Transverse colon (tissue), 4 donors: ENCODE measurements around the gene ZFAND3. TPM values are rescaled to one million over a fixed set of nuclear protein-coding genes. Genes with fewer than 3 reads are reported as not detected.

Experiments
- DNase-seq: peaks from one replicate; pipeline ENCODE4 v3.0.0-alpha.2; 2019
- H3K27ac ChIP-seq, 4 donors: fragments of 200-600 bp; sonication (generic); 2 replicates each; pipeline ENCODE4 v1.5.1; 2016 to 2018; ENCODE audit warnings: inconsistent platforms in 4 of 4
- H3K27me3 ChIP-seq: fragments of 200-600 bp; sonication (generic); 2 replicates; pipeline ENCODE4 v1.5.1; 2017; ENCODE audit warnings: inconsistent platforms
- H3K36me3 ChIP-seq, 4 donors: fragments of 200-600 bp; sonication (generic); 2 replicates each; pipeline ENCODE4 v1.5.1; 2017 to 2019; ENCODE audit warnings: inconsistent platforms in 4 of 4
- H3K4me1 ChIP-seq, 4 donors: fragments of 200-600 bp; sonication (generic); 2 replicates each; pipeline ENCODE4 v1.5.1; 2017 to 2020; ENCODE audit warnings: inconsistent platforms in 4 of 4
- H3K4me3 ChIP-seq, 4 donors: fragments of 200-600 bp; sonication (generic); 1 replicate in 1 of 4; 2 replicates in 3 of 4; pipeline versions ENCODE4 v1.5.1 to v1.6.1; 2017 to 2019; ENCODE audit warnings: inconsistent platforms in 4 of 4
- H3K9me3 ChIP-seq, 2 donors: fragments of 200-600 bp; sonication (generic); 2 replicates each; pipeline ENCODE4 v1.5.1; 2017 to 2019; ENCODE audit warnings: inconsistent platforms in 2 of 2
- EP300 ChIP-seq: sonication (generic); formaldehyde crosslinking; IDR thresholded peaks from one replicate; pipeline ENCODE4 v1.6.1; 2017; ENCODE audit warnings: antibody characterized with exemption, low read depth
- POLR2A ChIP-seq: fragments of 450-650 bp; IDR thresholded peaks from one replicate; pipeline ENCODE4 v1.6.1; 2016; ENCODE audit warnings: antibody characterized with exemption, mild to moderate bottlenecking, moderate library complexity
- POLR2AphosphoS5 ChIP-seq, 3 donors: sonication (generic); formaldehyde crosslinking; IDR thresholded peaks; one replicate each; pipeline ENCODE4 v1.6.1; 2016; ENCODE audit warnings: antibody characterized with exemption in 3 of 3
- WGBS, 2 donors: methylation state at CpG; one replicate each; pipeline ENCODE4 v1.1.5; 2018; ENCODE audit warnings: low coverage in 1 of 2; 5-methylcytosine and 5-hydroxymethylcytosine counted together
- in situ Hi-C, 4 donors: fragments of 200-750 bp; cut with MboI; loops; one replicate each; pipeline versions ENCODE4 v1.15.0 to v1.15.1; 2017; ENCODE audit warnings: low sequenced_read_pairs in 3 of 4, low pct_ligation_motif_present in 1 of 4, low pct_unique_long_range_greater_than_20kb in 1 of 4
- intact Hi-C: fragments of 100-400 bp; cut with DNase I; formaldehyde crosslinking; loops from one replicate; pipeline ENCODE4 v1.15.1; 2023; ENCODE audit warnings: low total_unique reads
- total RNA-seq, 4 donors: library from RNA; depleted of rRNA; stranded (reverse); fragments of >200 nt; gene quantifications; one replicate each; pipeline ENCODE4 v1.1.0, GENCODE V29; 2016
- TF ChIP-seq, protein P1 (sequence below), 5 experiments: fragments of 200-600 bp in 3 of 5; fragments of 450-650 bp in 2 of 5; sonication (generic) in 3 of 5; IDR thresholded peaks; 1 replicate in 2 of 5; 2 replicates in 3 of 5; pipeline ENCODE4 v1.5.1; 2016 to 2017; ENCODE audit warnings: antibody characterized with exemption in 5 of 5, inconsistent platforms in 3 of 5, mild to moderate bottlenecking in 2 of 5, moderate library complexity in 1 of 5

Gene ZFAND3
- total RNA-seq, 4 donors from 2014 or later = 20.5 to 83.4 (median 36.5) TPM

DNA sequence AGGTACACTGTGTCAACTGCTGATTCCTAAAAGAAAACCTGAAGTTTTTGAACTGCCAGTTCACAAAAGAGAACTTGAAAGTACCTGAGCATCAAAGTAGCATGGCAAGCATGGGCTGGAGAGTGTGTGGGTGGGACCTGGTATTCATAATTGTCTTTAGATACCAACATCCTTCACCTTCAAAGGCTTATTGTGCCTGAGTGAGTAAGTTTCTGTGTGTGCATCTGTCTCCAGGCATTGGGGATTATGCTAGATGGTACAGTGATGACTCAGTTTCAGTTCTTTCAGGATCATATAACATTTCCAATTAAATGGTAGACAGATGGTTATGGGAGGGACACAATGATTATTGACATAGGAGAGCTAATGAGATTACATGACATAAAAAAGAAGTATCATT is 238.5 kb downstream of the ZFAND3 start:
- TF ChIP-seq, protein P1, sequence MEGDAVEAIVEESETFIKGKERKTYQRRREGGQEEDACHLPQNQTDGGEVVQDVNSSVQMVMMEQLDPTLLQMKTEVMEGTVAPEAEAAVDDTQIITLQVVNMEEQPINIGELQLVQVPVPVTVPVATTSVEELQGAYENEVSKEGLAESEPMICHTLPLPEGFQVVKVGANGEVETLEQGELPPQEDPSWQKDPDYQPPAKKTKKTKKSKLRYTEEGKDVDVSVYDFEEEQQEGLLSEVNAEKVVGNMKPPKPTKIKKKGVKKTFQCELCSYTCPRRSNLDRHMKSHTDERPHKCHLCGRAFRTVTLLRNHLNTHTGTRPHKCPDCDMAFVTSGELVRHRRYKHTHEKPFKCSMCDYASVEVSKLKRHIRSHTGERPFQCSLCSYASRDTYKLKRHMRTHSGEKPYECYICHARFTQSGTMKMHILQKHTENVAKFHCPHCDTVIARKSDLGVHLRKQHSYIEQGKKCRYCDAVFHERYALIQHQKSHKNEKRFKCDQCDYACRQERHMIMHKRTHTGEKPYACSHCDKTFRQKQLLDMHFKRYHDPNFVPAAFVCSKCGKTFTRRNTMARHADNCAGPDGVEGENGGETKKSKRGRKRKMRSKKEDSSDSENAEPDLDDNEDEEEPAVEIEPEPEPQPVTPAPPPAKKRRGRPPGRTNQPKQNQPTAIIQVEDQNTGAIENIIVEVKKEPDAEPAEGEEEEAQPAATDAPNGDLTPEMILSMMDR (IDR thresholded peaks at IDR 0.05) = no peak
- no peak for TF ChIP-seq EP300
- no peak for TF ChIP-seq POLR2A
- no peak for TF ChIP-seq POLR2AphosphoS5 (IDR thresholded peaks at IDR 0.05)
- H3K36me3 ChIP-seq = peaks cover 0 to 15% (median 6%) of the 10 kb centered on the region in 4 donors
- H3K4me1 ChIP-seq = peaks cover 0 to 14% (median 0%) of the 10 kb centered on the region in 4 donors
- in situ Hi-C loops = no loop called here
- H3K9me3 ChIP-seq = no peaks in the 10 kb centered on the region
- H3K27me3 ChIP-seq = no peaks in the 10 kb centered on the region
- no peak overlapping the region for H3K4me3 ChIP-seq
- DNase-seq = no peak
- H3K27ac ChIP-seq = no peak overlapping the region
- intact Hi-C loops = no loop called here

DNA sequence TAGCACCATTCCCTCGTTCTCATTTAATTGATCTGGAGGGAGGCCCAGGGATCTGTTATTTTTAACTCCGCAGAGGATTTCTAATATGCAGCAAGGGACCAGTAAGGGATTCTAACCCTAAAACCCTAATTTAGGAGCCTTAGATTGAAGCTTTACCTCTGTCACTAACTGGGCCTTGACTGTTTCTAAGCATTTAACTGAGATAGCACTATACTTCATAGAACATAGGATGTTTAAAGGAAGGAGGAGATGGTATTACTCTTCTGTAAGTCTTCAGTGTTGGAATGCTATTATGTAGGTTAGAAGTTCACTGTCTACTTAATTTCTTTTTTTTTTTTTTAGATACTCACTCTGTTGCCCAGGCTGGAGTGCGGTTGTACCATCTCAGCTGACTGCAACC is 242.5 kb downstream of the ZFAND3 start:
- no peaks in the 10 kb centered on the region for H3K27me3 ChIP-seq
- H3K4me1 ChIP-seq = peaks cover 0 to 15% (median 0%) of the 10 kb centered on the region in 4 donors
- in situ Hi-C loops = no loop called here
- 90 to 100% methylated on average over 2 to 3 of the region's 3 CpGs for WGBS, 2 donors
- no peak overlapping the region for H3K27ac ChIP-seq
- TF ChIP-seq, protein P1 (IDR thresholded peaks at IDR 0.05) = no peak
- H3K36me3 ChIP-seq = peaks cover 0 to 19% (median 6%) of the 10 kb centered on the region in 4 donors
- no peaks in the 10 kb centered on the region for H3K9me3 ChIP-seq
- no peak for DNase-seq
- H3K4me3 ChIP-seq = no peak overlapping the region
- intact Hi-C loops = no loop called here

DNA sequence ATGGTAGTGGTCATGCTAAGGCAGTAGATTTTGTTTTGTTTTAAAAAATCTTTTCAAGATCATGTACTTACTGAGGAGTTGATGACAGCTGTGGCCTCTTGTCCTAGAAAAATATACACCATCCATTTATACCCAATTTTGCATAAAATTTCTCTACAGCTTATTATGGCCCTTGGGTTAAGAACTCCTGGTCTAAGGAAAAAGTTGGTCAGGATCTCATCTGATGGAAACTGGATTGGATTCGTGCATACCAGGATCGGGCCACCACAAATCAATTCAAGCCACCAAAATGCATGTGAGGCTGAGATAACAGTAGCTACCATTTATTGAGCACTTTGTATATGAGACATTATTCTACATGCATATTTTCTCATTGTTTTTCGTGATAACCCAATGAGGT is 244.4 kb downstream of the ZFAND3 start:
- in situ Hi-C loops (no loop called here), intact Hi-C loops (no loop called here)
- DNase-seq = no peak
- TF ChIP-seq POLR2AphosphoS5 (IDR thresholded peaks at IDR 0.05) (no peak), EP300 (no peak), POLR2A (no peak)
- TF ChIP-seq, protein P1 (IDR thresholded peaks at IDR 0.05) = no peak
- WGBS, 2 donors = 77 to 89% methylated on average over 1 to 3 of the region's 3 CpGs
- Histone ChIP-seq H3K36me3 (peaks cover 0 to 19% (median 6%) of the 10 kb centered on the region in 4 donors), H3K27ac (no peak overlapping the region), H3K4me1 (peaks cover 0 to 15% (median 2%) of the 10 kb centered on the region in 4 donors), H3K27me3 (no peaks in the 10 kb centered on the region), H3K9me3 (no peaks in the 10 kb centered on the region), H3K4me3 (no peak overlapping the region)

DNA sequence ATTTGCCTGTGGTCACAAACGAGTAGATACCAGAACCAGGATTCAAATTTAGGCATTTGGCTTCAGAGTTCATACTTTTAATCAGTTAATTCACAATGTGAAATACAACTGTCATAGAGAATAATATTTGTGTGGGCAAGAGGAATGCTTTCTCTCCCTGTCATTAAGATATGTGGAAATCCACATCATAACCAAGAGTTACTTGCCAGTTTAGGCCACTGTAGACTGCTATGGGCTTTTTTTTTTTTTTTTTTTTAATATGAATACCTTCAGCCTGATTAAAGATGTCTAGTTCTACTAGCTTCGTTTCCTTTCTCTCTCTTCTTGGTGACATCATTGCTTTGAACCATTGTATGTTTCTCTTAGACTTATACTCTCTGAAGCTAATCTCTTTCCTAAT is 244.9 kb downstream of the ZFAND3 start:
- in situ Hi-C loops (no loop called here), intact Hi-C loops (no loop called here)
- H3K36me3 ChIP-seq = peaks cover 0 to 19% (median 6%) of the 10 kb centered on the region in 4 donors
- H3K9me3 ChIP-seq = no peaks in the 10 kb centered on the region
- H3K4me3 ChIP-seq = no peak overlapping the region
- H3K4me1 ChIP-seq = peaks cover 0 to 18% (median 2%) of the 10 kb centered on the region in 4 donors
- H3K27me3 ChIP-seq = no peaks in the 10 kb centered on the region
- TF ChIP-seq, protein P1 (IDR thresholded peaks at IDR 0.05) = no peak
- no peak for TF ChIP-seq POLR2A
- no peak for TF ChIP-seq EP300
- 87 to 100% methylated on average over 2 of the region's 2 CpGs for WGBS, 2 donors
- H3K27ac ChIP-seq = no peak overlapping the region
- no peak for DNase-seq
